ENCODE data around the gene DNAH8.

GRCh38 chr6:38937839-38938613 lies 222.9 kb downstream of the DNAH8 start:
- TF ChIP-seq CTCF (IDR thresholded peaks at IDR 0.05; ENCODE audit: poor library complexity) (no peak), EZH2phosphoT487 (IDR thresholded peaks at IDR 0.05; ENCODE audit: low read depth, severe bottlenecking, unreplicated experiment) (no peak), EZH2 (IDR thresholded peaks at IDR 0.05; ENCODE audit: borderline replicate concordance) (no peak)
